Stimulated activated CD4-positive, alpha-beta T cell treated with anti-CD3 and anti-CD28 coated beads, TNF-alpha, amount 100 ng/mL, for 4 hours (primary cell): ENCODE results near the gene RPL28.
"Not testable (repeated sequence)": the region's sequence is repeated elsewhere in the genome, so short reads cannot be mapped to it uniquely, and the experiment has no call there.

Source experiments
- DNase-seq, 3 experiments: peaks; one replicate each; pipeline ENCODE4 v3.0.0-alpha.2; 2020; ENCODE audit warnings: low read depth in 3 of 3

Gene RPL28

GRCh38 chr19:55448175-55448490 is 62.4 kb downstream of the RPL28 start:
- not testable (repeated sequence) for DNase-seq

- DNase-seq = no peak
These were observed 63.7 kb downstream of the RPL28 start for GRCh38 chr19:55449469-55449868.

- no peak for DNase-seq
These were observed 65.6 kb downstream of the RPL28 start for GRCh38 chr19:55451163-55451964.

GRCh38 chr19:55451965-55452748 is 66.4 kb downstream of the RPL28 start:
- DNase-seq = no peak
